Cerebellar nuclear complex (tissue), 1 donor: Measurements from ENCODE around the gene RTL5.

Experiments used
- DNase-seq, 2 experiments: peaks; one replicate each; lab custom pipeline; 2025; lab: John Stamatoyannopoulos, UW

The RTL5 gene

DNA sequence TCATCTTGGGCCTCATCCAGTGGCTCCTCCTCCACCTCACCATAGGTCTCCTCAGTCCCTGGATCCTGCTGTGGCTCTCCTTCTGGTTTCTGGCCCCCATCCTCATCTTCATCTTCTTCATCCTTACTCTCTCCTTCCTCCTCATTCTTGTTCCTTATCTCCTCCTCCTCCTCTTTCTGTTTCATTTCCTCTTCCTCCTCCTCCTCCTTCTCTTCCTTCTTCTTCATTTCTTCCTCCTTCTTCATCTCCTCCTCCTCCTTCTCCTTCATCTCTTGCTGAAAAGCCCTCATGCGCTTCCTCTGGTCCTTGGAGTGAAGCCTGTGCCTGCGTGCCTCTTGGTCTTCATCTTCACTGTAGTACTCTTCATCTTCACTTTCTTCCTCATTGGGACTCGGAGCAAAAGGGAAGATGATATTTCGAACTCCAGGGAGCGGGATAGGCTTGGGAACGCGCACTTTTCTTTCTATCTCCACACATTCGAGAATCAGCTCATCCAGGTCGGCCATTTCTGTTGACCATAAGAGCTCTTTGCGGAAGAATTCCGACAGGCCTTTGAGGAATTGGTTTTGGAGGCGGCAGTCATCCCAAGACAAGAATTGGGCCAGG is 1.5 kb downstream of the RTL5 start:
- no peak for DNase-seq

GRCh38 chrX:72129661-72130060 is 2.1 kb downstream of the RTL5 start:
- DNase-seq, result no peak

GRCh38 chrX:72128881-72129280 is 2.8 kb downstream of the RTL5 start:
- DNase-seq, result no peak

DNA sequence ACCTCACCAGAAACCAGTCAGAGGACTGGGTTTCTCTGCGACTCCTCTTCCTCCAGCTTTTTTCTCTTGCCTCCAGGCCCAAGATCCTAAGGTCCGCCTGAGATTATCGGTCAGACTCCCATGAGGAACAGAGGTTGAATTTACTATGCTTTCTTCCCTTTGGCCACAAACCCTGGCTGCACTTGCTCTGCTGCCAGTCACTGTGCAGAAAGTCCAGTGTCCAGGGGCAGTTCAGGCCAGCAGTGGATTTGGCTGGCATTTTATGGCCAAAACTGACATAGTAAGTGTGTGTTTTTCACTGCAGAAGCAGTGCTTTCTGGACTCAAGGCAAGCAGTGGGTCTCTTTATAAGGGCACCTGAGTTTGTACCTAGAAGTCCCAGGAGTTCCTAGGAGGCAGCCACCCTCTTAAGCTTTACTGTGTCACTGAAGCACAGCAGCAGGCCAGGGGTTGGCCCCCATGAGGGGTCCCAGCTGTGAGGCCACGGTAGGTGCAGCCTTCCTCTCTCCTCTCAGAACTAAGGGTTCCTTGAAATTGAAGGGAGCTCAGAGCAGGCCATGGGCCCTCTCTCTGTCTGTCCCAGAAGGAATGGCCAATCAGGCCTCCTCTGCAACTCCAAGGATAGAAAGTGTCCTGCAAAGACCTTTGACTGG is 3.4 kb downstream of the RTL5 start:
- no peak for DNase-seq

- DNase-seq, result no peak
Observed at GRCh38 chrX:72127332-72127731, 4.4 kb downstream of the RTL5 start.

DNA sequence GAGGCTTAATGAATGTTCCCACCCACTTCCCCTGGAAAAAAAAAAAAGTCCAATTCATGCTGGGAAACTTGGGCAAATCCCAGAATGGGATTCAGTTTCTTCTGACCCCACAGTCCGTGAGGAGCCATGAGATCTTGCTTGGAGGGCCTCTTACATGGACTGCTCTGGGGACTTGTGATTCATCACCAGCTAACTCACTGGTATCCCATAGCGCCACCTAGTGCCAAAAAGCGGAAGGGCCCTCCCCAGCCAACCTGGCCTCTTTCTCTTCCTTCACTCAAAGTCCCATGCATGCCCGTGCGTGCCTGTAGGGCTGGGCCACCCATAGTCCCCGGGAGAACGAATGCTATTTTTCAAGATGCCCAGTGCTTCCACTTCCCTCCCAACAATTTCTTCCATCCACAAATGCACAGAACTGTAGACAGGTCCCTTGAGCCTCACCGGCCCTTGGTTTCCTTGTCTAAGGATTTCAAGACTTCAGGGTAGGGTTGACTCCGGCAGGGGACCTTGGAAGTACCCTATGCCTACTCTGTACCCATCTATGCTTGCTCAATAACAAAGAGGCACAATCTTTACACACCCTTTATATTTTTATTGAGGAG is 5.1 kb downstream of the RTL5 start:
- peak in 1 of 2 experiments; percentile 62 for DNase-seq

DNA sequence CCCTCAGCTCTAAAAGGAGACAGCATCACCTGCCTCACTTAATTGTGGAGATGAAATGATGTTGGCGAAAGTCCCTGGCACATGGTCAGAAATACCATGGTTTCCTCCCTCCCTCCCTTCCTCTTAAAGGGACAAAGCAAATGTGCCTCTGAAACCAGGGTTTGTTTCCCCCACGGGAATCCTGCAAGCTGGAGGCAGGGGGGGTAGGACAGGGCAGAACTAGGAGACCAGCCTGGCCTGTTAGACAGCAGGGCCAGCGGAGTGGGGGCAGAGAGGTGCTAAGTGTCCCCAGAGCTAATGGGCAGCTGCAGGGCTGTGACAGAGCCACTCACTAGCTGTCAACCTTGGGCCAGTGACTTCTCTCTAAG is 5.7 kb downstream of the RTL5 start:
- peak in 1 of 2 experiments; percentile 2 for DNase-seq

GRCh38 chrX:72125331-72126047 is 6.2 kb downstream of the RTL5 start:
- DNase-seq, result peak in 1 of 2 experiments; percentile 42

GRCh38 chrX:72124540-72125201 is 7.0 kb downstream of the RTL5 start:
- DNase-seq, result no peak

DNA sequence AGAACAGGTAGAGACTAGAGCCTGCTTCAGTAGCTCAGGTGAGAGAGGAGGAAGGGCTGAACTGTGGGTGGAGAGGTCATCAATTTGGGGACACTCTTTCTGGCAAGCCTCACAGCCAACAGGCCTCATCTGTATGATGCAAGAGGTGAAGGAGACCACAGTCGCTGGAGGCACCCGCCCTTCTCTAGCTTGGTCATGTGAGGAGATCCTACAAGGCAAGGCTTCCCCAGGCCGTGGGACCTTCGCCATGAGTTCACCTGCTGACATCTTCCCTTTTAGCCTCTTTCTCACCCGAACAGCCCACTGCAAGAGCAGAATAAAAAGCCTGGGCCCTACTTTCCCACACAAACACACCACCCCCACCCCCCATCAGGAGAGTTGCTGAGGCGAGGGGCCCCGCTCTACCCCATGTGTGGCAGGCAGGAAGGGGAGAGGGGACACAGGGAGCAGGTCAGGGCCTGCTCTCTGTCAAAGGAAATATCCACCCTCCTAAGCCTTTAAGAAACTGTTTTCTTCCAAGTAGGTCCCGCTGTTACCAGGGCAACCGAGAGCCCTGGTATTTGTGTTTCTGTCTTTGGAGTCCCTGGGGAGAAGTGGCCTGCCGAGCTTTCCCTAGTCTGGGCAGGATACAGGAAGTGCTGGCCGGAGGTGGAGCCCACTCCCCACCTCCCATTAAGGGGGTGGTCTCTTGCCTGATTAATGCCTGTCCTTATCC is 8.1 kb downstream of the RTL5 start:
- DNase-seq, result no peak

- DNase-seq, result no peak
Observed at GRCh38 chrX:72122621-72123337, 8.9 kb downstream of the RTL5 start.

GRCh38 chrX:72121383-72121782 is 10.3 kb downstream of the RTL5 start:
- peak in 1 of 2 experiments; percentile 25 for DNase-seq

DNA sequence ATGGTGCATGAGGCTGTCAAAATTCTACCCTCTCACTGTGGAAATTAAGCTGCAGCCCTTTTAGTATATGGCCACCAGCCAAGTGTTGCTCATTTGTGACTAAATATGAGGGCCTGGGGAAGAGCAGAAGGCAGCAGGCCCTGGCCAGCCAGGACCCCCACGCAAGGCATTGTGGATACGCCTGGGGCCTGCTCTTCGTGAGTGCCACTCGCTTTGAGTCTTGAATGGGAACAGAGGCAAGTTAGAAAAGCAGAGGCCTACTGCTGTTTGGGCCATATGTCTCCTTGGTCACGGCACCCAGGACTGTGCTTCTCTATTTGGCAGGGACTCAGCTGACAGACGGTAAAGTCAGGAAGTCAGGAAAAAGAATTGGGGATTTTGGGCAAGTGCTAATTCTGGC is 10.9 kb downstream of the RTL5 start:
- peak; percentile 41 to 76 for DNase-seq

DNA sequence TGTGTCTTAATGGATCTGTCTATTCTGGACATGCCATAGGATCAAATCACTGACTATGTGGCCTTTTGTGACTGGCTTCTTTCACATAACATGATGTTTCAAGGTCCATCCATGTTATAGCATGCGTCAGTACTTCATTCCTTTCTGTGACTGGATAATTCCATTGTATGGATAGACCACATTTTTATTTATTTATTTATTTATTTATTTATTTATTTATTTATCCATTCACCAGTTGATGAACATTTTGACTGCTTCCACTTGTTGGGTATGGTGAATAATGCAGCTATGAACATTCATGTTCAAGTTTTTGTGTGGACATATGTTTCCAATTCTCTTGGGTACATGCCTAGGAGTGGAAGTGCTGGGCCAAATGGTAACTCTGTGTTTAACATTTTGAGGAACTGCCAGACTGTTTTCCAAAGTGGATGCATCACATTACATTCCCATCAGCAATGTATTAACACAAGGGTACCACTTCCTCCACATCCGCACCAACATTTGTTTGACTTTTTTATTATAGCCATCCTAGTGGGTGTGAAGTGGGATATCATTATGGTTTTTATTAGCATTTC is 14.0 kb downstream of the RTL5 start:
- DNase-seq, result no peak

- DNase-seq, result no peak
Observed at GRCh38 chrX:72115380-72115779, 16.3 kb downstream of the RTL5 start.

DNA sequence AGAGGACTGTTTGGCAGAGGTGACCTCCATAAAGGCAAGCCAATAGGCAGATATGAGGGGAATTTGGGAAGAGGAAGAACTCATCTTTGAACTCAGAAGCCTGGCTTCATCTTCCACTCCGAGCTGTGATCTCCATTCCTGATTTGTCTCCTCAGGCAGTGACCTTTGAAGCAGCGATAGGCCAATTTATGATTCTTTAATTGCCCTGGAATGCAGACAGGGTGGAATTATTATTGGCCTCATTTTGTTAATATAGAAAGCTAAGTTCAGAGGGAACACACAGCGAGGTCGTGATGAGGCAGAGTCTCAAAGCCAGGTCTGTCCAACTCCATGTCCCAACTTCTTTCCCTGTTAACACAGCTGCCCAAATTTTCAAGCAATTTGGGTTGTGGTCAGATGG is 16.9 kb downstream of the RTL5 start:
- no peak for DNase-seq

- no peak for DNase-seq
Observed at GRCh38 chrX:72114306-72114705, 17.4 kb downstream of the RTL5 start.

GRCh38 chrX:72113461-72113860 is 18.3 kb downstream of the RTL5 start:
- no peak for DNase-seq

DNA sequence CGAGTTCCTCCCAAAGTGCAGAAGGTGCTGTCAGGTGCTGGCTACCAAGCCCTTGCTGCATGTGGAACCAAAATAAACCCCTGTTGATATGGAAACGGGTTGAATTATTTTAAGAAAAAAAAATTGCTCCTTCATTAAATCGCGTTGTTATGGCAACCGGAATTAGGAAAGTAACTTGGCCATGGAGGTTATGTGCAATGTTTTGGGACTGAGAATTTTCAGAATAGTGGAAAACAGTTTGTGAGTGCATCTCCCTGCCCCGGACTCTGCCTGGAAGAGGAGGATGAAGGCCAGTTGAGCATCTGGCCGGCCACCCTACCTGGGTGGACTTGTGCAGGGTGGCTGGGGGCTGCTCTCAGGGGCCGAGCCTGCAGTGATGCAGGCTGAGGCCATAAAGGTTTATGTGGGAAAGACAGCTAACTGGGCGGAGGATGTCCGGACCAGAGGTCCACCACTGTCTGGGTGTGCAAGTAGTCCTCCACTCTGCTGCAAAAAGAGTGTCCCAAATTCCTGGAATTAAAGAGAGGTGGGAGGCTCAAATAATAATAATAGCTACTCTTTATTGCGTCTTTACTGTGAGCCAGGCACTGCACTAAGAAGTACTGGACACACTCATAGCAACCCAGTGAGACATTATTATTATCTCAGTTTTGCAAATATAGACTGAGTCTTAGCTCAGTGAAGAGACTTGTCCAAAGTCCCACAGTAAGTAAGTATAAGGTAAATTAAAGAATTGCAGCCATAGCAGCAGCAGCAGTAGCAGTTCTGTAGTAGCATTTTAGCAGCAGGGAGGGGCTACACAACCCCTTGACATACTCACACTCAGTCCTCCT is 20.6 kb downstream of the RTL5 start:
- no peak for DNase-seq
